GM19023 (cell line): Measurements from ENCODE around the gene NT5DC1.

Source experiments
- ATAC-seq: cut with Tn5 transposase; IDR thresholded peaks from one replicate; pipeline ENCODE4 v1.9.1; 2021; ENCODE audit warnings: mild to moderate bottlenecking, moderate library complexity; ENCODE audit not compliant: unreplicated experiment

NT5DC1 gene

GRCh38 chr6:116100419-116101301 is at the start of gene NT5DC1:
NT5DC1 (plus strand) TSS chr6:116100853; CDS start chr6:116100931, 78 bp downstream.
- ATAC-seq: peak; percentile 90

- ATAC-seq: no peak
Measured at GRCh38 chr6:116051244-116051643, 49.4 kb upstream of the NT5DC1 start.

- no peak for ATAC-seq
Measured at GRCh38 chr6:116055513-116055912, 45.1 kb upstream of the NT5DC1 start.

GRCh38 chr6:116057766-116058165 is 42.9 kb upstream of the NT5DC1 start:
- no peak for ATAC-seq

GRCh38 chr6:116059713-116060571 is 40.7 kb upstream of the NT5DC1 start:
- peak; percentile 66 for ATAC-seq

- ATAC-seq: no peak
Measured at GRCh38 chr6:116060572-116061283, 39.9 kb upstream of the NT5DC1 start, which contains the start of gene FRK. FRK (minus strand) TSS chr6:116060891; CDS start chr6:116060311, 580 bp downstream.

GRCh38 chr6:116062496-116062895 is 38.2 kb upstream of the NT5DC1 start:
- ATAC-seq: no peak

- ATAC-seq: no peak
Measured at GRCh38 chr6:116064666-116065065, 36.0 kb upstream of the NT5DC1 start.

GRCh38 chr6:116066789-116067188 is 33.9 kb upstream of the NT5DC1 start:
- no peak for ATAC-seq

GRCh38 chr6:116070101-116070500 is 30.6 kb upstream of the NT5DC1 start:
- no peak for ATAC-seq

- ATAC-seq: no peak
Measured at GRCh38 chr6:116070616-116071389, 29.9 kb upstream of the NT5DC1 start.

GRCh38 chr6:116072368-116072767 is 28.3 kb upstream of the NT5DC1 start:
- no peak for ATAC-seq

GRCh38 chr6:116073765-116074440 is 26.8 kb upstream of the NT5DC1 start:
- no peak for ATAC-seq

- ATAC-seq: no peak
Measured at GRCh38 chr6:116074732-116075390, 25.8 kb upstream of the NT5DC1 start.

GRCh38 chr6:116078522-116078921 is 22.1 kb upstream of the NT5DC1 start:
- ATAC-seq: no peak

GRCh38 chr6:116078945-116079344 is 21.7 kb upstream of the NT5DC1 start:
- ATAC-seq: no peak

GRCh38 chr6:116083052-116083451 is 17.6 kb upstream of the NT5DC1 start:
- no peak for ATAC-seq

- no peak for ATAC-seq
Measured at GRCh38 chr6:116084284-116084683, 16.4 kb upstream of the NT5DC1 start.

GRCh38 chr6:116087437-116088027 is 13.1 kb upstream of the NT5DC1 start:
- ATAC-seq: peak; percentile 96
